Transverse colon (tissue), 4 donors: Measurements from ENCODE around the gene THADA. TPM values are rescaled to one million over a fixed set of nuclear protein-coding genes. Genes with fewer than 3 reads are reported as not detected.

Experiments
- DNase-seq: peaks from one replicate; pipeline ENCODE4 v3.0.0-alpha.2; 2019
- H3K27ac ChIP-seq, 4 donors: fragments of 200-600 bp; sonication (generic); 2 replicates each; pipeline ENCODE4 v1.5.1; 2016 to 2018; ENCODE audit warnings: inconsistent platforms in 4 of 4
- H3K27me3 ChIP-seq: fragments of 200-600 bp; sonication (generic); 2 replicates; pipeline ENCODE4 v1.5.1; 2017; ENCODE audit warnings: inconsistent platforms
- H3K36me3 ChIP-seq, 4 donors: fragments of 200-600 bp; sonication (generic); 2 replicates each; pipeline ENCODE4 v1.5.1; 2017 to 2019; ENCODE audit warnings: inconsistent platforms in 4 of 4
- H3K4me1 ChIP-seq, 4 donors: fragments of 200-600 bp; sonication (generic); 2 replicates each; pipeline ENCODE4 v1.5.1; 2017 to 2020; ENCODE audit warnings: inconsistent platforms in 4 of 4
- H3K4me3 ChIP-seq, 4 donors: fragments of 200-600 bp; sonication (generic); 1 replicate in 1 of 4; 2 replicates in 3 of 4; pipeline versions ENCODE4 v1.5.1 to v1.6.1; 2017 to 2019; ENCODE audit warnings: inconsistent platforms in 4 of 4
- H3K9me3 ChIP-seq, 2 donors: fragments of 200-600 bp; sonication (generic); 2 replicates each; pipeline ENCODE4 v1.5.1; 2017 to 2019; ENCODE audit warnings: inconsistent platforms in 2 of 2
- CTCF ChIP-seq, 5 experiments: fragments of 200-600 bp in 3 of 5; fragments of 450-650 bp in 2 of 5; sonication (generic) in 3 of 5; IDR thresholded peaks; 1 replicate in 2 of 5; 2 replicates in 3 of 5; pipeline ENCODE4 v1.5.1; 2016 to 2017; ENCODE audit warnings: antibody characterized with exemption in 5 of 5, inconsistent platforms in 3 of 5, mild to moderate bottlenecking in 2 of 5, moderate library complexity in 1 of 5
- EP300 ChIP-seq: sonication (generic); formaldehyde crosslinking; IDR thresholded peaks from one replicate; pipeline ENCODE4 v1.6.1; 2017; ENCODE audit warnings: antibody characterized with exemption, low read depth
- POLR2A ChIP-seq: fragments of 450-650 bp; IDR thresholded peaks from one replicate; pipeline ENCODE4 v1.6.1; 2016; ENCODE audit warnings: antibody characterized with exemption, mild to moderate bottlenecking, moderate library complexity
- POLR2AphosphoS5 ChIP-seq, 3 donors: sonication (generic); formaldehyde crosslinking; IDR thresholded peaks; one replicate each; pipeline ENCODE4 v1.6.1; 2016; ENCODE audit warnings: antibody characterized with exemption in 3 of 3
- WGBS, 2 donors: methylation state at CpG; one replicate each; pipeline ENCODE4 v1.1.5; 2018; ENCODE audit warnings: low coverage in 1 of 2; 5-methylcytosine and 5-hydroxymethylcytosine counted together
- in situ Hi-C, 4 donors: fragments of 200-750 bp; cut with MboI; loops; one replicate each; pipeline versions ENCODE4 v1.15.0 to v1.15.1; 2017; ENCODE audit warnings: low sequenced_read_pairs in 3 of 4, low pct_ligation_motif_present in 1 of 4, low pct_unique_long_range_greater_than_20kb in 1 of 4
- intact Hi-C: fragments of 100-400 bp; cut with DNase I; formaldehyde crosslinking; loops from one replicate; pipeline ENCODE4 v1.15.1; 2023; ENCODE audit warnings: low total_unique reads
- total RNA-seq, 4 donors: library from RNA; depleted of rRNA; stranded (reverse); fragments of >200 nt; gene quantifications; one replicate each; pipeline ENCODE4 v1.1.0, GENCODE V29; 2016

THADA gene
- total RNA-seq, 4 donors from 2014 or later, result 21.7 to 78.6 (median 28.1) TPM

GRCh38 chr2:43455731-43456642 is 139.9 kb downstream of the THADA start:
- TF ChIP-seq EP300 (no peak), CTCF (IDR thresholded peaks at IDR 0.05) (peak in 1 of 5 experiments; percentile 16), POLR2A (no peak), POLR2AphosphoS5 (IDR thresholded peaks at IDR 0.05) (no peak)
- H3K36me3 ChIP-seq, result no peaks in the 10 kb centered on the region
- peaks cover 7 to 58% (median 18%) of the 10 kb centered on the region in 4 donors for H3K4me1 ChIP-seq
- in situ Hi-C loops, result no loop called here
- H3K4me3 ChIP-seq, result no peak overlapping the region
- intact Hi-C loops, result loop anchor here (10.0 kb wide), 1 partner anchor 191 kb away; no protein-coding TSS in a partner anchor
- peak overlapping the region; percentile 8 to 49 (median 36) for H3K27ac ChIP-seq
- H3K9me3 ChIP-seq, result no peaks in the 10 kb centered on the region
- 58 to 60% methylated on average over 6 of the region's 6 CpGs for WGBS, 2 donors
- no peaks in the 10 kb centered on the region for H3K27me3 ChIP-seq
- no peak for DNase-seq

- Histone ChIP-seq H3K27me3 (no peaks in the 10 kb centered on the region), H3K9me3 (no peaks in the 10 kb centered on the region), H3K27ac (peak overlapping the region; percentile 8 to 49 (median 36)), H3K36me3 (no peaks in the 10 kb centered on the region), H3K4me3 (no peak overlapping the region), H3K4me1 (peaks cover 7 to 51% (median 18%) of the 10 kb centered on the region in 4 donors)
- in situ Hi-C loops (no loop called here), intact Hi-C loops (loop anchor here (10.0 kb wide), 1 partner anchor 190 kb away; no protein-coding TSS in a partner anchor)
- no peak for TF ChIP-seq POLR2AphosphoS5 (IDR thresholded peaks at IDR 0.05)
- no peak for TF ChIP-seq EP300
- no peak for TF ChIP-seq CTCF (IDR thresholded peaks at IDR 0.05)
- TF ChIP-seq POLR2A, result no peak
- 78 to 86% methylated on average over 5 of the region's 5 CpGs for WGBS, 2 donors
- DNase-seq, result no peak
These were observed 140.5 kb downstream of the THADA start for GRCh38 chr2:43455296-43455695.

- in situ Hi-C loops (no loop called here), intact Hi-C loops (loop anchor here (10.0 kb wide), 1 partner anchor 190 kb away; no protein-coding TSS in a partner anchor)
- Histone ChIP-seq H3K27ac (peak overlapping the region in 1 of 4 donors; percentile 46), H3K36me3 (no peaks in the 10 kb centered on the region), H3K4me3 (no peak overlapping the region), H3K4me1 (peaks cover 7 to 48% (median 18%) of the 10 kb centered on the region in 4 donors), H3K27me3 (no peaks in the 10 kb centered on the region), H3K9me3 (no peaks in the 10 kb centered on the region)
- no peak for TF ChIP-seq POLR2A
- no peak for TF ChIP-seq POLR2AphosphoS5 (IDR thresholded peaks at IDR 0.05)
- TF ChIP-seq EP300, result no peak
- WGBS, 2 donors, result 84 to 91% methylated on average over 2 of the region's 2 CpGs
- DNase-seq, result no peak
These were observed 141.0 kb downstream of the THADA start for GRCh38 chr2:43454791-43455190.

DNA sequence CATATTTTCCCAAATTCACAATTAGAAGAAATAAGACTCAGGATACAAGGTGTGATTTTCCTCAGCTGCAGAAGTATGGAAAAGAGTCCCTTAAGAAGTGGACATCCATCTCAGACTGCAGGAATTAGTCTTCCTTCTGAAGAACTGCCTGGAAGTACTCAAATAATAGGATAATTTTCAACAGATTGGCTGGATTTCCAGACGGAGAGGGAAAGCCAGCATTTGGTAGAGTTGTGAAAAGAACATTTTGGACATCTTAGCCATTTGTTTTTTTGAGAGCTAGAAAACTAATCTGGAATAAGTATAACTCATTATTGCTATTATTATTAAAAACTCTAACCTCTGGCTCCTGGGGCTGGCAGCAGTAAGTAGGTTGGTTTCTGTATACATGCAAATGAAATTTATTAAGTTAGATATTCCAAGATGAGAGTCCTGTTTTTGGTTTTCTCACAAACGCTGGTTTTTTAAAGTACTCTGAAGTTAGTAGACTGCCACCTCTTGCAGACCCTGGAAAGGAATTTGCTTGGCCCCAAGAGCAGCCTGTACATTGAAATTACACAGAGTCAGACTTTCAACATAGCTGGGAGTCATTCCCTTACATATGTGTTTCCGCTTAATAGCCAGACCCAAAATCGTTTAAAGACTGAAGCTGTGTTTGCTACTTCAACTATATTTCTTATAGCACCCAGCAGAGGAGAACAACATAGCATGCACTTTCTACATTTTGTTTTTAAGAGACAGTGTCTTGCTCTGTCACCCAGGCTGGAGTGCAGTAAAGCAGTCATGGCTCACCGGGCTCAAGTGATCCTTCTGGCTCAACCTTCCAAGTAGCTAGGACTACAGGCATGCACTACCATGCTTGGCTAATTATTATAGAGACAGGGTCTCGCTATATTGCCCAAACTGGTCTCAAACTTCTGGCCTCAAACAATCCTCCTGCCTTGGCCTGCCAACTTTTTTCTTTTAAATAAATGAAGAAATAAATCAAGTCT is 142.4 kb downstream of the THADA start:
- H3K36me3 ChIP-seq, result no peaks in the 10 kb centered on the region
- 75 to 88% methylated on average over 4 to 6 of the region's 6 CpGs for WGBS, 2 donors
- no peak for DNase-seq
- no peaks in the 10 kb centered on the region for H3K27me3 ChIP-seq
- intact Hi-C loops (loop anchor here (10.0 kb wide), 1 partner anchor 189 kb away; no protein-coding TSS in a partner anchor), in situ Hi-C loops (no loop called here)
- no peaks in the 10 kb centered on the region for H3K9me3 ChIP-seq
- H3K4me1 ChIP-seq, result peaks cover 6 to 36% (median 11%) of the 10 kb centered on the region in 4 donors
- H3K4me3 ChIP-seq, result no peak overlapping the region
- TF ChIP-seq POLR2AphosphoS5 (IDR thresholded peaks at IDR 0.05) (no peak), EP300 (no peak), POLR2A (no peak), CTCF (IDR thresholded peaks at IDR 0.05) (no peak)
- H3K27ac ChIP-seq, result no peak overlapping the region
